ENCODE results near the gene KRTAP12-3. TPM values are rescaled to one million over a fixed set of nuclear protein-coding genes. Genes with fewer than 3 reads are reported as not detected.
A peak's percentile ranks its signal among the peaks of the same experiment; 100 is the strongest.

The KRTAP12-3 gene
- total and polyA plus RNA-seq, 8 donors, result not detected

- no peak for TF ChIP-seq CTCF (IDR thresholded peaks at IDR 0.05)
- peaks cover 0 to 27% of the 10 kb centered on the region in 2 donors for H3K9me3 ChIP-seq
- DNase-seq (peak in 1 of 4 donors; percentile 78), ATAC-seq (no peak)
- intact Hi-C loops (cut with DNase I), result no loop called here
- no peaks in the 10 kb centered on the region for H3K36me3 ChIP-seq
- no peak overlapping the region for H3K27ac ChIP-seq
- H3K27me3 ChIP-seq, result peaks cover 0 to 36% of the 10 kb centered on the region in 2 donors
- no peak overlapping the region for H3K4me3 ChIP-seq
- H3K4me1 ChIP-seq, result no peaks in the 10 kb centered on the region
Measured at GRCh38 chr21:44612669-44613229, 45.0 kb upstream of the KRTAP12-3 start.

- no peak for ATAC-seq
- Histone ChIP-seq H3K4me1 (no peaks in the 10 kb centered on the region), H3K9me3 (peaks cover 0 to 27% of the 10 kb centered on the region in 2 donors), H3K4me3 (no peak overlapping the region), H3K27me3 (peaks cover 0 to 36% of the 10 kb centered on the region in 2 donors), H3K27ac (no peak overlapping the region), H3K36me3 (no peaks in the 10 kb centered on the region)
- no peak for TF ChIP-seq CTCF (IDR thresholded peaks at IDR 0.05)
- DNase-seq, result peak in 1 of 4 donors; percentile 57
- intact Hi-C loops (cut with DNase I), result no loop called here
Measured at GRCh38 chr21:44613386-44614155, 44.2 kb upstream of the KRTAP12-3 start.

DNA sequence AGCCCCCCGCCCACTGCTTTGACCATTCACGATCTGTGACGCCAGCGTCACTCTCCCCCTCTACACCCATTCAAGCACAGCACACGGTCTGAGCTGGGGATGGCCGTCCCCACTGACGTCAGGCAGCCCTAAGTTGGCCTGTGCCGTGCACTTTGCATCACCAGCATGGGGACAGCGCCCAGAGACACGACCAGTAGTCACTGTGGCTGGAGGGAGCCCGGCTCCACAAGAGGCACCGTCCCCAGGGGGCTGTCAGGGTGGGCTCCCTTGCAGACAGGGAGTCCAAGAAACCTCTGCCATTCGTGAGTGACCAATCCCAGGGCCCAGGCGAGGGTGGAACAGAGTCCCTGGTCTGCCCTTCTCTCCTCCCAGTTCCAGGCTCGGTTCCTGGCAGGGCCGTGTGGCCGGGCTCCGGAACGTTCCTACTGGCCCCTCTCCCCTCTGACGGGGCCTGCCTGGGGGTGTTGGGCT, 43.5 kb upstream of the KRTAP12-3 start:
- Histone ChIP-seq H3K36me3 (no peaks in the 10 kb centered on the region), H3K27me3 (peaks cover 0 to 36% of the 10 kb centered on the region in 2 donors), H3K9me3 (peaks cover 0 to 27% of the 10 kb centered on the region in 2 donors), H3K4me3 (no peak overlapping the region), H3K4me1 (no peaks in the 10 kb centered on the region), H3K27ac (no peak overlapping the region)
- intact Hi-C loops (cut with DNase I), result no loop called here
- no peak for TF ChIP-seq CTCF (IDR thresholded peaks at IDR 0.05)
- no peak for ATAC-seq
- DNase-seq, result peak in 1 of 4 donors; percentile 60

DNA sequence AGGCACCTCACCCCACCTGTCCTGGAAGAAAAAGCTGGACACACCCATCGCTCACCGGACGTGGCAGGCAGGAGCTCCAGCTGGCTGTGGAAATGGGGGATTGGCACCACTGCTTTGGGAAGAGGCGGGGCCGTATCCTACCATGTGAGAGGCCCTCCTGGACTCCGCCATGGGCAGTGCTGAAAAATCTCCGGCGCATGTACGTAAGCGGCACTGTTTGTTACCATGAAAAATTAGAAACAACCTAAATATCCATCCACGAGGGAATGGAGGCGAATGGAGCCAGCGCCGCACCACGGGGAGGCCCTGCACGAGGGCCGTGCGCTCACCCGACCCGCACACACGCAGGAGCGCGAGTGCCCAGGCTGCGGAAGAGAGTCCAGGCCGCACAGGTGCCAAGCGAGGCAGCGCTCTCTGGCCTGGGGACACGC, 42.8 kb upstream of the KRTAP12-3 start:
- Histone ChIP-seq H3K9me3 (peaks cover 0 to 23% of the 10 kb centered on the region in 2 donors), H3K36me3 (no peaks in the 10 kb centered on the region), H3K4me1 (no peaks in the 10 kb centered on the region), H3K27ac (no peak overlapping the region), H3K4me3 (no peak overlapping the region), H3K27me3 (peaks cover 0 to 36% of the 10 kb centered on the region in 2 donors)
- no peak for ATAC-seq
- TF ChIP-seq CTCF (IDR thresholded peaks at IDR 0.05), result no peak
- intact Hi-C loops (cut with DNase I), result no loop called here
- DNase-seq, result peak in 1 of 4 donors; percentile 64

DNA sequence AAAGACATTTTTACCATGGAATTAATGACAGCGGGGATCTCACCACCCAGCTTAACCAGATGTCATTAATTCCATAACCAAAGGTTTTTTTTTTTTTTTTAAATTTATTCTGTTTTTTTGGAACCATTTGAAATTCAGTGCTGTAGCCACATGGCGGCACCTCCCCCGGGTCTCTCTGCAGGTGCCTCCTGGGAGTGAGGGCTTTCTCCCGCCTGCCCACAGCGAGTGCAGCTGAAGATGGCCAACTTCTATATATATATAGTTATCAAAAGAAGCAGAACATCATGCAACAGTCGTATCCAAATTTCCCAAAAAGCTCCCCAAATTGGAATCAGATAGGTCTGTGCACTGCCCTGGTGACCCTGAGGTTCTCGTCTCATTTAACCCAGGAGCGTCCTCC, 42.3 kb upstream of the KRTAP12-3 start:
- DNase-seq (no peak), ATAC-seq (no peak)
- TF ChIP-seq CTCF (IDR thresholded peaks at IDR 0.05), result no peak
- Histone ChIP-seq H3K9me3 (peaks cover 0 to 23% of the 10 kb centered on the region in 2 donors), H3K27ac (no peak overlapping the region), H3K4me1 (no peaks in the 10 kb centered on the region), H3K4me3 (no peak overlapping the region), H3K27me3 (peaks cover 0 to 36% of the 10 kb centered on the region in 2 donors), H3K36me3 (no peaks in the 10 kb centered on the region)
- intact Hi-C loops (cut with DNase I), result no loop called here

Data from left lung (tissue), 10 donors.